ENCODE data around the gene ADAMTS4. TPM values are rescaled to one million over a fixed set of nuclear protein-coding genes. Genes with fewer than 3 reads are reported as not detected.
"Not testable (repeated sequence)": the region's sequence is repeated elsewhere in the genome, so short reads cannot be mapped to it uniquely, and the experiment has no call there.

Gene ADAMTS4
- total RNA-seq, 2 experiments from 2014 or later: 0.28 to 0.60 TPM

GRCh38 chr1:161225178-161225533, 26.3 kb upstream of the ADAMTS4 start:
- Histone ChIP-seq H3K9me3 (ENCODE audit: control insufficient read depth in 1 of 2, insufficient read depth in 1 of 2, low read length in 2 of 2) (no peaks in the 10 kb centered on the region), H3K27me3 (ENCODE audit: control insufficient read depth in 1 of 2, insufficient read depth in 2 of 2, low read length in 2 of 2) (no peaks in the 10 kb centered on the region), H3K4me1 (ENCODE audit: insufficient read depth, low read length) (peaks cover 34% of the 10 kb centered on the region), H3K27ac (ENCODE audit: low read depth in 1 of 2, low read length in 2 of 2) (peak overlapping the region; percentile 5 to 52), H3K4me3 (ENCODE audit: low read length) (no peak overlapping the region), H3K36me3 (ENCODE audit: insufficient read depth, low read length) (peaks cover 22% of the 10 kb centered on the region)
- Mint-ChIP-seq H3K9me3 (no peaks in the 10 kb centered on the region), H3K27me3 (no peaks in the 10 kb centered on the region), H3K4me1 (ENCODE audit: low read depth) (peaks cover 40% of the 10 kb centered on the region), H3K36me3 (ENCODE audit: low read depth) (peaks cover 21% of the 10 kb centered on the region), H3K4me3 (peak overlapping the region; percentile 98), H3K27ac (peak overlapping the region; percentile 83)
- DNase-seq (no peak), ATAC-seq (ENCODE audit: poor library complexity) (no peak)
- TF ChIP-seq, protein P1, sequence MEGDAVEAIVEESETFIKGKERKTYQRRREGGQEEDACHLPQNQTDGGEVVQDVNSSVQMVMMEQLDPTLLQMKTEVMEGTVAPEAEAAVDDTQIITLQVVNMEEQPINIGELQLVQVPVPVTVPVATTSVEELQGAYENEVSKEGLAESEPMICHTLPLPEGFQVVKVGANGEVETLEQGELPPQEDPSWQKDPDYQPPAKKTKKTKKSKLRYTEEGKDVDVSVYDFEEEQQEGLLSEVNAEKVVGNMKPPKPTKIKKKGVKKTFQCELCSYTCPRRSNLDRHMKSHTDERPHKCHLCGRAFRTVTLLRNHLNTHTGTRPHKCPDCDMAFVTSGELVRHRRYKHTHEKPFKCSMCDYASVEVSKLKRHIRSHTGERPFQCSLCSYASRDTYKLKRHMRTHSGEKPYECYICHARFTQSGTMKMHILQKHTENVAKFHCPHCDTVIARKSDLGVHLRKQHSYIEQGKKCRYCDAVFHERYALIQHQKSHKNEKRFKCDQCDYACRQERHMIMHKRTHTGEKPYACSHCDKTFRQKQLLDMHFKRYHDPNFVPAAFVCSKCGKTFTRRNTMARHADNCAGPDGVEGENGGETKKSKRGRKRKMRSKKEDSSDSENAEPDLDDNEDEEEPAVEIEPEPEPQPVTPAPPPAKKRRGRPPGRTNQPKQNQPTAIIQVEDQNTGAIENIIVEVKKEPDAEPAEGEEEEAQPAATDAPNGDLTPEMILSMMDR (IDR thresholded peaks at IDR 0.05): no peak
- ChIA-PET POLR2A (interaction anchor here (0.6 to 3.5 kb wide), 31 partner anchors 9 to 502 kb away, joined by 3 to 95 read pairs (median 8); partner anchors contain the start of genes ARHGAP30, B4GALT3, DEDD and FCER1G), CTCF (interaction anchor here (0.6 to 3.3 kb wide), 25 partner anchors 9 to 179 kb away, joined by 3 to 43 read pairs (median 4); partner anchors contain the start of genes CFAP126, NDUFS2, NR1I3 and PPOX)
- intact Hi-C loops (cut with DNase I, micrococcal nuclease): loop anchor here (1.0 to 10.0 kb wide), 3 partner anchors 15 to 520 kb away; partner anchors contain the start of gene DUSP12 (in 2 of the 2)

DNA sequence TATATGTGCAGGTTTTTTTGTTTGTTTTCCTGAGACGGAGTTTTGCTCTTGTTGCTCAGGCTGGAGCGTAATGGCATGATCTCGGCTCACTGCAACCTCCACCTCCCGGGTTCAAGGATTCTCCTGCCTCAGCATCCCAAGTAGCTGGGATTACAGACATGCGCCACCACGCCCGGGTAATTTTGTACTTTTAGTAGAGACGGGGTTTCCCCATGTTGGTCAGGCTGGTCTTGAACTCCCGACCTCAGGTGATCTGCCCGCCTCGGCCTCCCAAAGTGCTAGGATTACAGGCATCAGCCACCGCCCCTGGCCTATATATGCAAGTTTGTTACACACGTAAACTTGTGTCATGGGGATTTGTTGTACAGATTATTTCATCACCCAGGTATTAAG, 25.8 kb upstream of the ADAMTS4 start:
- H3K4me3 ChIP-seq (ENCODE audit: low read length); ATAC-seq (ENCODE audit: poor library complexity); H3K27ac Mint-ChIP-seq; H3K27me3 ChIP-seq (ENCODE audit: control insufficient read depth in 1 of 2, insufficient read depth in 2 of 2, low read length in 2 of 2); H3K9me3 Mint-ChIP-seq; H3K27ac ChIP-seq (ENCODE audit: low read depth in 1 of 2, low read length in 2 of 2); H3K27me3 Mint-ChIP-seq; DNase-seq; H3K9me3 ChIP-seq (ENCODE audit: control insufficient read depth in 1 of 2, insufficient read depth in 1 of 2, low read length in 2 of 2); H3K4me3 Mint-ChIP-seq: not testable (repeated sequence)
- Mint-ChIP-seq H3K4me1 (ENCODE audit: low read depth) (peaks cover 44% of the 10 kb centered on the region), H3K36me3 (ENCODE audit: low read depth) (peaks cover 20% of the 10 kb centered on the region)
- Histone ChIP-seq H3K4me1 (ENCODE audit: insufficient read depth, low read length) (peaks cover 36% of the 10 kb centered on the region), H3K36me3 (ENCODE audit: insufficient read depth, low read length) (peaks cover 17% of the 10 kb centered on the region)
- CTCF ChIA-PET: interaction anchor here (1.7 to 3.3 kb wide), 3 partner anchors 22 to 42 kb away, joined by 8 to 43 read pairs (median 16); partner anchors contain the start of gene NDUFS2
- POLR2A ChIA-PET: interaction anchor here (1.5 to 3.5 kb wide), 9 partner anchors 9 to 92 kb away, joined by 3 to 33 read pairs (median 20); partner anchors contain the start of genes DEDD, FCER1G, NDUFS2 and PPOX
- intact Hi-C loops (cut with DNase I, micrococcal nuclease): loop anchor here (1.0 to 10.0 kb wide), 4 partner anchors 14 to 520 kb away; partner anchors contain the start of genes DUSP12 (in 2 of the 2) and B4GALT3 (in 1 of the 2)

DNA sequence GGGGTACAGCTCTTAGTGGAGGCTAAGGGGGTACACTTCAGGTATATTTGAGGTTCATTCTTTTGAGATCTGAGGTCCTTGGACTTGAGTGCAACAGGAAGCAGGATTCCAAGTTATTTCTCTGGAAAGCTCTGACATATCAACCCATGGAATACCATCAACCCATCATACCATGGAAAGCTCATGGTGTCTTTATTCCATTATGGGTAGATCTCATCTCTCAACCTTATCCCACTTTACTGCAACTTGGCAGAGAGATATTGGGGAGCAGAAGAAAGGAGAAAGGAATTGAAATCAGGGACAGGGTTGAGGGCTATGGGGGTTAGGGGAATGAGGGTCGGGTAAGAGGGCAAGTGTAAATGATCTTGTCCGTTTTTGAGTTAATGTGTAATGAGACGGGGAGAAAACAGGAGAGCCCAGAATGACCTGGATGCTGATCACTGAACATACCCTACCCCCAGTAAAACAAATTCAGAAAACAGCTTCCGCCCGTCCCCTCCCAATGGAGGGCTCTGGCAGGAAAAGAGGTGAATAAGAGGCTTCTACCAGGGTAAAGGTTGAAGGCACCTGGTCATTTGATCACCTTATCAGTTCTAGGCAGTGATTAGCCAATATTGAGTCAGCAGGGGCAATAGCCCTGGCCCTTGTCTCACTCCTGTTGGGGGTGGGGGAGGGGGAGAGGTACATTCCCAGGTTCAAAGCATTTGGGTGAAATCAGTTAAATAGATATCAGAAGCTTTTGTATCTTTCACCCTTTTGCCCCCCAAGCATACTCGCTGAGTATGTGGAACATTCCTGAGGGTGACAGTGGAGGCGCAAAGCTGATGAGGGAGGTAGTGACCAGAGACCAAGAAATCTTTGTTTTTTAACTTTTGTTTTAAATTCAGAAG, 25.2 kb upstream of the ADAMTS4 start:
- Mint-ChIP-seq H3K36me3 (ENCODE audit: low read depth) (peaks cover 20% of the 10 kb centered on the region), H3K9me3 (no peaks in the 10 kb centered on the region), H3K27me3 (no peaks in the 10 kb centered on the region), H3K4me1 (ENCODE audit: low read depth) (peaks cover 51% of the 10 kb centered on the region), H3K27ac (no peak overlapping the region), H3K4me3 (no peak overlapping the region)
- H3K4me1 ChIP-seq (ENCODE audit: insufficient read depth, low read length): peaks cover 42% of the 10 kb centered on the region
- ChIA-PET POLR2A (interaction anchor here (1.9 to 3.5 kb wide), 4 partner anchors 13 to 90 kb away, joined by 7 to 30 read pairs (median 22); partner anchors contain the start of genes NDUFS2, PPOX and SDHC), CTCF (interaction anchor here (0.7 to 1.6 kb wide), 2 partner anchors 14 to 82 kb away, joined by 3 to 4 read pairs; no protein-coding TSS in a partner anchor)
- H3K9me3 ChIP-seq (ENCODE audit: control insufficient read depth in 1 of 2, insufficient read depth in 1 of 2, low read length in 2 of 2): no peaks in the 10 kb centered on the region
- no peak overlapping the region for H3K27ac ChIP-seq (ENCODE audit: low read depth in 1 of 2, low read length in 2 of 2)
- TF ChIP-seq, protein P1 (IDR thresholded peaks at IDR 0.05): no peak
- intact Hi-C loops (cut with DNase I, micrococcal nuclease): loop anchor here (2.0 to 10.0 kb wide), 3 partner anchors 31 to 521 kb away; partner anchors contain the start of genes DUSP12 (in 2 of the 2) and B4GALT3 (in 1 of the 2)
- no peaks in the 10 kb centered on the region for H3K27me3 ChIP-seq (ENCODE audit: control insufficient read depth in 1 of 2, insufficient read depth in 2 of 2, low read length in 2 of 2)
- H3K4me3 ChIP-seq (ENCODE audit: low read length): no peak overlapping the region
- peaks cover 11% of the 10 kb centered on the region for H3K36me3 ChIP-seq (ENCODE audit: insufficient read depth, low read length)
- ATAC-seq (ENCODE audit: poor library complexity): no peak
- no peak for DNase-seq
